HEK293 (cell line): Measurements from ENCODE around the gene NTN4.

Experiments
- EGR2 ChIP-seq: fragments of 450-650 bp; formaldehyde crosslinking; IDR thresholded peaks from 2 replicates; pipeline ENCODE4 v1.5.1; 2016; ENCODE audit warnings: low read depth, missing biosample characterization, missing genetic modification characterization
- GLIS1 ChIP-seq: fragments of 450-650 bp; formaldehyde crosslinking; IDR thresholded peaks from 2 replicates; pipeline ENCODE4 v1.5.1; 2016; ENCODE audit warnings: missing biosample characterization, missing genetic modification characterization
- WT1 ChIP-seq: fragments of 450-650 bp; formaldehyde crosslinking; IDR thresholded peaks from 2 replicates; pipeline ENCODE4 v1.5.1; 2016; ENCODE audit warnings: missing biosample characterization, missing genetic modification characterization
- YY1 ChIP-seq: fragments of 450-650 bp; formaldehyde crosslinking; IDR thresholded peaks from 2 replicates; pipeline ENCODE4 v1.5.1; 2018; ENCODE audit warnings: missing biosample characterization, missing genetic modification characterization
- ZNF112 ChIP-seq: fragments of 450-650 bp; formaldehyde crosslinking; IDR thresholded peaks from 2 replicates; pipeline ENCODE4 v1.5.0; 2017; ENCODE audit warnings: missing biosample characterization, missing genetic modification characterization
- ZNF146 ChIP-seq: fragments of 450-650 bp; formaldehyde crosslinking; IDR thresholded peaks from 2 replicates; pipeline ENCODE4 v1.5.1; 2016; ENCODE audit warnings: missing biosample characterization, missing genetic modification characterization
- ZNF155 ChIP-seq: fragments of 450-650 bp; formaldehyde crosslinking; IDR thresholded peaks from 2 replicates; pipeline ENCODE4 v1.5.1; 2016; ENCODE audit warnings: missing biosample characterization, missing genetic modification characterization
- ZNF24 ChIP-seq: fragments of 450-650 bp; formaldehyde crosslinking; IDR thresholded peaks from 2 replicates; pipeline ENCODE4 v1.5.1; 2016; ENCODE audit warnings: missing biosample characterization, missing genetic modification characterization
- ZNF248 ChIP-seq: fragments of 450-650 bp; formaldehyde crosslinking; IDR thresholded peaks from 2 replicates; pipeline ENCODE4 v1.5.1; 2017; ENCODE audit warnings: missing biosample characterization, missing genetic modification characterization
- ZNF302 ChIP-seq: fragments of 450-650 bp; formaldehyde crosslinking; IDR thresholded peaks from 2 replicates; pipeline ENCODE4 v1.5.1; 2016; ENCODE audit warnings: missing biosample characterization, missing genetic modification characterization, low read depth
- ZNF510 ChIP-seq: fragments of 450-650 bp; formaldehyde crosslinking; IDR thresholded peaks from 2 replicates; pipeline ENCODE4 v1.5.1; 2018; ENCODE audit warnings: mild to moderate bottlenecking, missing genetic modification characterization, missing biosample characterization; ENCODE audit not compliant: insufficient replicate concordance
- ZNF530 ChIP-seq: fragments of 450-650 bp; formaldehyde crosslinking; IDR thresholded peaks from 2 replicates; pipeline ENCODE4 v1.5.1; 2016; ENCODE audit warnings: low read depth, missing biosample characterization, missing genetic modification characterization
- ZNF558 ChIP-seq: fragments of 450-650 bp; formaldehyde crosslinking; IDR thresholded peaks from 2 replicates; pipeline ENCODE4 v1.5.1; 2016; ENCODE audit warnings: missing biosample characterization, missing genetic modification characterization
- ZNF600 ChIP-seq: fragments of 450-650 bp; formaldehyde crosslinking; IDR thresholded peaks from 2 replicates; pipeline ENCODE4 v1.5.1; 2016; ENCODE audit warnings: missing biosample characterization, missing genetic modification characterization
- ZNF747 ChIP-seq: fragments of 450-650 bp; formaldehyde crosslinking; IDR thresholded peaks from 2 replicates; pipeline ENCODE4 v1.5.1; 2016; ENCODE audit warnings: missing biosample characterization, missing genetic modification characterization
- ZNF791 ChIP-seq: fragments of 450-650 bp; formaldehyde crosslinking; IDR thresholded peaks from 2 replicates; pipeline ENCODE4 v1.5.1; 2016; ENCODE audit warnings: missing biosample characterization, missing genetic modification characterization
- ZNF792 ChIP-seq: fragments of 450-650 bp; formaldehyde crosslinking; IDR thresholded peaks from 2 replicates; pipeline ENCODE4 v1.5.1; 2016; ENCODE audit warnings: missing biosample characterization, missing genetic modification characterization
- ZNF837 ChIP-seq: fragments of 450-650 bp; formaldehyde crosslinking; IDR thresholded peaks from 2 replicates; pipeline ENCODE4 v1.5.1; 2016; ENCODE audit warnings: missing biosample characterization, missing genetic modification characterization
- TF ChIP-seq, protein P1 (sequence below): fragments of 450-650 bp; formaldehyde crosslinking; conservative IDR thresholded peaks from 2 replicates; pipeline ENCODE4 v1.5.1; 2016; ENCODE audit warnings: low read depth, missing biosample characterization, missing genetic modification characterization
- TF ChIP-seq, protein P2 (sequence below): fragments of 450-650 bp; formaldehyde crosslinking; IDR thresholded peaks from 2 replicates; pipeline ENCODE4 v1.5.1; 2016; ENCODE audit warnings: missing biosample characterization, missing genetic modification characterization
- TF ChIP-seq, protein P3 (sequence below): sonication (generic); formaldehyde crosslinking; IDR thresholded peaks from 2 replicates; pipeline ENCODE4 v1.8.1; 2022; ENCODE audit warnings: mild to moderate bottlenecking, moderate library complexity, missing genetic modification reagents
- TF ChIP-seq, protein P4 (sequence below): fragments of 450-650 bp; formaldehyde crosslinking; IDR thresholded peaks from 2 replicates; pipeline ENCODE4 v1.5.1; 2016; ENCODE audit warnings: missing biosample characterization, missing genetic modification characterization
- TF ChIP-seq, protein P5 (sequence below): fragments of 450-650 bp; formaldehyde crosslinking; IDR thresholded peaks from 2 replicates; pipeline ENCODE4 v1.5.1; 2016; ENCODE audit warnings: missing biosample characterization, missing genetic modification characterization
- TF ChIP-seq, protein P6 (sequence below): fragments of 450-650 bp; formaldehyde crosslinking; IDR thresholded peaks from 2 replicates; pipeline ENCODE4 v1.5.1; 2016; ENCODE audit warnings: missing biosample characterization, missing genetic modification characterization
- TF ChIP-seq, protein P7 (sequence below): fragments of 450-650 bp; formaldehyde crosslinking; IDR thresholded peaks from 2 replicates; pipeline ENCODE4 v1.5.1; 2016; ENCODE audit warnings: missing biosample characterization, missing genetic modification characterization, borderline replicate concordance

Gene NTN4

DNA sequence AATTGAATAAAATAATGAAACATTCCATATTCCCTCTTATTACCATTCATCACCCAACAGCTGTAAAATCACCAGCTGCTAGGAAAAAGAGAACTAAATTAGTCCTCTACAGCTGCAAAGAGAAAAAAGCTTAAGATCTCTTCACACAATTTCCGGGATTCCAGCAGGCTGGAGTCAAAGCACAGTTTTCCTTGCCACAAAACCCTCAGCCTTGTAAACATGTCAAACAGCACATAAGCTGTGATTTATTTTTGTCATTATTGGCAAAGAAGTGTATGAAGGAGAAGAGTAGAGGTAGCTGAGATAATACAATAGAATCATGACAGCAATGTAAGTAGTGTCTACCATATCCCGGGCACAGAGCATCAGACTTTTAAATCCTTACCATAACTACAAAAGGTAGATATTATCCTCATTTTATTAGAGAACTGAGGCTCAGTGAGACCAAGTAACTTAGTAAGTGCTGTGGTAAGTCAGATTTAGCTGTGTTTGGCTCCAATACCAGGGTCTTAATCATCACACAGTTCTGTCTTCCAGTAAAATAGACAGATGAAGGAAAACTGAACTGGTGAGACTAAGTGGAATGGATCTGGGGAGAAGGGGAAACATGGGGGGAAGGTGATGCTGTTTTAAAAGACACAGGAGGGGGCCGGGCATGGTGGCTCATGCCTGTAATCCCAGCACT, 57.3 kb downstream of the NTN4 start (continued):
- TF ChIP-seq, protein P1, sequence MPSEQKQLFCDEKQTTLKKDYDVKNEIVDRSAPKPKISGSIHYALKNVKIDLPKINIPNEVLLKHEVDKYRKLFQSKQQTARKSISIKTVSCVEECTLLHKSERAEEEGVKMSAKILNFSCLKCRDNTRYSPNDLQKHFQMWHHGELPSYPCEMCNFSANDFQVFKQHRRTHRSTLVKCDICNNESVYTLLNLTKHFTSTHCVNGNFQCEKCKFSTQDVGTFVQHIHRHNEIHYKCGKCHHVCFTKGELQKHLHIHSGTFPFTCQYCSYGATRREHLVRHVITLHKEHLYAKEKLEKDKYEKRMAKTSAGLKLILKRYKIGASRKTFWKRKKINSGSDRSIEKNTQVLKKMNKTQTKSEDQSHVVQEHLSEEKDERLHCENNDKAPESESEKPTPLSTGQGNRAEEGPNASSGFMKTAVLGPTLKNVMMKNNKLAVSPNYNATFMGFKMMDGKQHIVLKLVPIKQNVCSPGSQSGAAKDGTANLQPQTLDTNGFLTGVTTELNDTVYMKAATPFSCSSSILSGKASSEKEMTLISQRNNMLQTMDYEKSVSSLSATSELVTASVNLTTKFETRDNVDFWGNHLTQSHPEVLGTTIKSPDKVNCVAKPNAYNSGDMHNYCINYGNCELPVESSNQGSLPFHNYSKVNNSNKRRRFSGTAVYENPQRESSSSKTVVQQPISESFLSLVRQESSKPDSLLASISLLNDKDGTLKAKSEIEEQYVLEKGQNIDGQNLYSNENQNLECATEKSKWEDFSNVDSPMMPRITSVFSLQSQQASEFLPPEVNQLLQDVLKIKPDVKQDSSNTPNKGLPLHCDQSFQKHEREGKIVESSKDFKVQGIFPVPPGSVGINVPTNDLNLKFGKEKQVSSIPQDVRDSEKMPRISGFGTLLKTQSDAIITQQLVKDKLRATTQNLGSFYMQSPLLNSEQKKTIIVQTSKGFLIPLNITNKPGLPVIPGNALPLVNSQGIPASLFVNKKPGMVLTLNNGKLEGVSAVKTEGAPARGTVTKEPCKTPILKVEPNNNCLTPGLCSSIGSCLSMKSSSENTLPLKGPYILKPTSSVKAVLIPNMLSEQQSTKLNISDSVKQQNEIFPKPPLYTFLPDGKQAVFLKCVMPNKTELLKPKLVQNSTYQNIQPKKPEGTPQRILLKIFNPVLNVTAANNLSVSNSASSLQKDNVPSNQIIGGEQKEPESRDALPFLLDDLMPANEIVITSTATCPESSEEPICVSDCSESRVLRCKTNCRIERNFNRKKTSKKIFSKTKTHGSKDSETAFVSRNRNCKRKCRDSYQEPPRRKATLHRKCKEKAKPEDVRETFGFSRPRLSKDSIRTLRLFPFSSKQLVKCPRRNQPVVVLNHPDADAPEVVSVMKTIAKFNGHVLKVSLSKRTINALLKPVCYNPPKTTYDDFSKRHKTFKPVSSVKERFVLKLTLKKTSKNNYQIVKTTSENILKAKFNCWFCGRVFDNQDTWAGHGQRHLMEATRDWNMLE (tag by site-specific recombination), result no peak
- TF ChIP-seq, protein P2, sequence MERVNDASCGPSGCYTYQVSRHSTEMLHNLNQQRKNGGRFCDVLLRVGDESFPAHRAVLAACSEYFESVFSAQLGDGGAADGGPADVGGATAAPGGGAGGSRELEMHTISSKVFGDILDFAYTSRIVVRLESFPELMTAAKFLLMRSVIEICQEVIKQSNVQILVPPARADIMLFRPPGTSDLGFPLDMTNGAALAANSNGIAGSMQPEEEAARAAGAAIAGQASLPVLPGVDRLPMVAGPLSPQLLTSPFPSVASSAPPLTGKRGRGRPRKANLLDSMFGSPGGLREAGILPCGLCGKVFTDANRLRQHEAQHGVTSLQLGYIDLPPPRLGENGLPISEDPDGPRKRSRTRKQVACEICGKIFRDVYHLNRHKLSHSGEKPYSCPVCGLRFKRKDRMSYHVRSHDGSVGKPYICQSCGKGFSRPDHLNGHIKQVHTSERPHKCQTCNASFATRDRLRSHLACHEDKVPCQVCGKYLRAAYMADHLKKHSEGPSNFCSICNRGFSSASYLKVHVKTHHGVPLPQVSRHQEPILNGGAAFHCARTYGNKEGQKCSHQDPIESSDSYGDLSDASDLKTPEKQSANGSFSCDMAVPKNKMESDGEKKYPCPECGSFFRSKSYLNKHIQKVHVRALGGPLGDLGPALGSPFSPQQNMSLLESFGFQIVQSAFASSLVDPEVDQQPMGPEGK, result 0 out of 2 replicates have a peak, but pooled peaks have one; percentile 7
- TF ChIP-seq ZNF791 (tag by site-specific recombination) (no peak), ZNF146 (tag by site-specific recombination) (no peak), ZNF530 (tag by site-specific recombination) (no peak), ZNF558 (no peak), ZNF792 (tag by site-specific recombination) (no peak), ZNF248 (tag by site-specific recombination) (no peak), GLIS1 (tag by site-specific recombination) (no peak), YY1 (0 out of 2 replicates have a peak, but pooled peaks have one; percentile 11), ZNF302 (tag by site-specific recombination) (no peak), ZNF112 (no peak), ZNF510 (tag by site-specific recombination) (no peak), ZNF837 (tag by site-specific recombination) (no peak), EGR2 (no peak), WT1 (no peak), ZNF155 (tag by site-specific recombination) (no peak), ZNF24 (tag by site-specific recombination) (0 out of 2 replicates have a peak, but pooled peaks have one; percentile 13), ZNF600 (tag by site-specific recombination) (peak; percentile 63), ZNF747 (tag by site-specific recombination) (no peak)
- TF ChIP-seq, protein P3, sequence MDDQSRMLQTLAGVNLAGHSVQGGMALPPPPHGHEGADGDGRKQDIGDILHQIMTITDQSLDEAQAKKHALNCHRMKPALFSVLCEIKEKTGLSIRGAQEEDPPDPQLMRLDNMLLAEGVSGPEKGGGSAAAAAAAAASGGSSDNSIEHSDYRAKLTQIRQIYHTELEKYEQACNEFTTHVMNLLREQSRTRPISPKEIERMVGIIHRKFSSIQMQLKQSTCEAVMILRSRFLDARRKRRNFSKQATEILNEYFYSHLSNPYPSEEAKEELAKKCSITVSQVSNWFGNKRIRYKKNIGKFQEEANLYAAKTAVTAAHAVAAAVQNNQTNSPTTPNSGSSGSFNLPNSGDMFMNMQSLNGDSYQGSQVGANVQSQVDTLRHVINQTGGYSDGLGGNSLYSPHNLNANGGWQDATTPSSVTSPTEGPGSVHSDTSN (CRISPR knock-in tag), result no peak
- TF ChIP-seq, protein P4, sequence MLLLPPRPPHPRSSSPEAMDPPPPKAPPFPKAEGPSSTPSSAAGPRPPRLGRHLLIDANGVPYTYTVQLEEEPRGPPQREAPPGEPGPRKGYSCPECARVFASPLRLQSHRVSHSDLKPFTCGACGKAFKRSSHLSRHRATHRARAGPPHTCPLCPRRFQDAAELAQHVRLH (tag by site-specific recombination), result peak; percentile 88
- TF ChIP-seq, protein P5, sequence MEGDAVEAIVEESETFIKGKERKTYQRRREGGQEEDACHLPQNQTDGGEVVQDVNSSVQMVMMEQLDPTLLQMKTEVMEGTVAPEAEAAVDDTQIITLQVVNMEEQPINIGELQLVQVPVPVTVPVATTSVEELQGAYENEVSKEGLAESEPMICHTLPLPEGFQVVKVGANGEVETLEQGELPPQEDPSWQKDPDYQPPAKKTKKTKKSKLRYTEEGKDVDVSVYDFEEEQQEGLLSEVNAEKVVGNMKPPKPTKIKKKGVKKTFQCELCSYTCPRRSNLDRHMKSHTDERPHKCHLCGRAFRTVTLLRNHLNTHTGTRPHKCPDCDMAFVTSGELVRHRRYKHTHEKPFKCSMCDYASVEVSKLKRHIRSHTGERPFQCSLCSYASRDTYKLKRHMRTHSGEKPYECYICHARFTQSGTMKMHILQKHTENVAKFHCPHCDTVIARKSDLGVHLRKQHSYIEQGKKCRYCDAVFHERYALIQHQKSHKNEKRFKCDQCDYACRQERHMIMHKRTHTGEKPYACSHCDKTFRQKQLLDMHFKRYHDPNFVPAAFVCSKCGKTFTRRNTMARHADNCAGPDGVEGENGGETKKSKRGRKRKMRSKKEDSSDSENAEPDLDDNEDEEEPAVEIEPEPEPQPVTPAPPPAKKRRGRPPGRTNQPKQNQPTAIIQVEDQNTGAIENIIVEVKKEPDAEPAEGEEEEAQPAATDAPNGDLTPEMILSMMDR (tag by site-specific recombination), result no peak
- TF ChIP-seq, protein P6, sequence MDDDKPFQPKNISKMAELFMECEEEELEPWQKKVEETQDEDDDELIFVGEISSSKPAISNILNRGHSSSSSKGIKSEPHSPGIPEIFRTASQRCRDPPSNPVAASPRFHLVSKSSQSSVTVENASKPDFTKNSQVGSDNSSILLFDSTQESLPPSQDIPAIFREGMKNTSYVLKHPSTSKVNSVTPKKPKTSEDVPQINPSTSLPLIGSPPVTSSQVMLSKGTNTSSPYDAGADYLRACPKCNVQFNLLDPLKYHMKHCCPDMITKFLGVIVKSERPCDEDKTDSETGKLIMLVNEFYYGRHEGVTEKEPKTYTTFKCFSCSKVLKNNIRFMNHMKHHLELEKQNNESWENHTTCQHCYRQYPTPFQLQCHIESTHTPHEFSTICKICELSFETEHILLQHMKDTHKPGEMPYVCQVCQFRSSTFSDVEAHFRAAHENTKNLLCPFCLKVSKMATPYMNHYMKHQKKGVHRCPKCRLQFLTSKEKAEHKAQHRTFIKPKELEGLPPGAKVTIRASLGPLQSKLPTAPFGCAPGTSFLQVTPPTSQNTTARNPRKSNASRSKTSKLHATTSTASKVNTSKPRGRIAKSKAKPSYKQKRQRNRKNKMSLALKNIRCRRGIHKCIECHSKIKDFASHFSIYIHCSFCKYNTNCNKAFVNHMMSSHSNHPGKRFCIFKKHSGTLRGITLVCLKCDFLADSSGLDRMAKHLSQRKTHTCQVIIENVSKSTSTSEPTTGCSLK (tag by site-specific recombination), result no peak
- TF ChIP-seq, protein P7, sequence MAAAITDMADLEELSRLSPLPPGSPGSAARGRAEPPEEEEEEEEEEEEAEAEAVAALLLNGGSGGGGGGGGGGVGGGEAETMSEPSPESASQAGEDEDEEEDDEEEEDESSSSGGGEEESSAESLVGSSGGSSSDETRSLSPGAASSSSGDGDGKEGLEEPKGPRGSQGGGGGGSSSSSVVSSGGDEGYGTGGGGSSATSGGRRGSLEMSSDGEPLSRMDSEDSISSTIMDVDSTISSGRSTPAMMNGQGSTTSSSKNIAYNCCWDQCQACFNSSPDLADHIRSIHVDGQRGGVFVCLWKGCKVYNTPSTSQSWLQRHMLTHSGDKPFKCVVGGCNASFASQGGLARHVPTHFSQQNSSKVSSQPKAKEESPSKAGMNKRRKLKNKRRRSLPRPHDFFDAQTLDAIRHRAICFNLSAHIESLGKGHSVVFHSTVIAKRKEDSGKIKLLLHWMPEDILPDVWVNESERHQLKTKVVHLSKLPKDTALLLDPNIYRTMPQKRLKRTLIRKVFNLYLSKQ, result no peak
